HG03135 (cell line): ENCODE data around the gene ERN1.
A peak's percentile ranks its signal among the peaks of the same experiment; 100 is the strongest.

ENCODE experiments used
- ATAC-seq: cut with Tn5 transposase; IDR thresholded peaks from one replicate; pipeline ENCODE4 v1.9.1; 2021; ENCODE audit warnings: mild to moderate bottlenecking, moderate library complexity; ENCODE audit not compliant: unreplicated experiment

ERN1 gene

GRCh38 chr17:64064331-64064730 is 65.6 kb downstream of the ERN1 start:
- ATAC-seq = no peak

- ATAC-seq = no peak
Measured at GRCh38 chr17:64063766-64064224, 66.1 kb downstream of the ERN1 start.

- no peak for ATAC-seq
Measured at GRCh38 chr17:64063088-64063487, 66.9 kb downstream of the ERN1 start.

- no peak for ATAC-seq
Measured at GRCh38 chr17:64061178-64061898, 68.6 kb downstream of the ERN1 start.

GRCh38 chr17:64060331-64060730 is 69.6 kb downstream of the ERN1 start:
- ATAC-seq = no peak

GRCh38 chr17:64059756-64060155 is 70.2 kb downstream of the ERN1 start:
- ATAC-seq = no peak

- no peak for ATAC-seq
Measured at GRCh38 chr17:64058621-64059020, 71.3 kb downstream of the ERN1 start.

GRCh38 chr17:64057701-64058263 is 72.2 kb downstream of the ERN1 start:
- no peak for ATAC-seq

GRCh38 chr17:64056269-64057005 is 73.5 kb downstream of the ERN1 start:
- peak; percentile 69 for ATAC-seq

- no peak for ATAC-seq
Measured at GRCh38 chr17:64055183-64056142, 74.5 kb downstream of the ERN1 start.

- no peak for ATAC-seq
Measured at GRCh38 chr17:64054304-64054703, 75.6 kb downstream of the ERN1 start.

- no peak for ATAC-seq
Measured at GRCh38 chr17:64053101-64053500, 76.8 kb downstream of the ERN1 start.

GRCh38 chr17:64051153-64051552 is 78.8 kb downstream of the ERN1 start:
- no peak for ATAC-seq

- ATAC-seq = no peak
Measured at GRCh38 chr17:64048805-64049204, 81.1 kb downstream of the ERN1 start.

- ATAC-seq = no peak
Measured at GRCh38 chr17:64045176-64045575, 84.8 kb downstream of the ERN1 start.

GRCh38 chr17:64042700-64043485 is 87.1 kb downstream of the ERN1 start:
- ATAC-seq = no peak

GRCh38 chr17:64041912-64042311 is 88.0 kb downstream of the ERN1 start:
- ATAC-seq = no peak

- ATAC-seq = no peak
Measured at GRCh38 chr17:64040206-64040605, 89.7 kb downstream of the ERN1 start.

GRCh38 chr17:64039106-64039400 is 90.9 kb downstream of the ERN1 start:
- no peak for ATAC-seq
